ENCODE measurements around the gene NFKBIB.

GRCh38 chr19:38945562-38946228 is 45.9 kb downstream of the NFKBIB start:
- TF ChIP-seq POLR2A (IDR thresholded peaks at IDR 0.05; ENCODE audit: low read length) (no peak), GATA1 (IDR thresholded peaks at IDR 0.05; ENCODE audit: low read depth, low read length) (no peak)
